H9 (cell line): ENCODE data around the gene NEURL1B. TPM values are rescaled to one million over a fixed set of nuclear protein-coding genes. Genes with fewer than 3 reads are reported as not detected.
A peak's percentile ranks its signal among the peaks of the same experiment; 100 is the strongest.

Experiments
- DNase-seq: peaks from one replicate; pipeline ENCODE4 v3.0.0-alpha.2; 2017
- H2AFZ ChIP-seq: one replicate; pipeline ENCODE4 v1.6.1; 2013; ENCODE audit warnings: mild to moderate bottlenecking, low read length, control low read depth, moderate library complexity
- H2AK5ac ChIP-seq: 2 replicates; pipeline ENCODE4 v1.6.1; 2013; ENCODE audit warnings: low read length, control low read depth, mixed read lengths; ENCODE audit not compliant: insufficient read length
- H2BK120ac ChIP-seq: one replicate; pipeline ENCODE4 v1.6.1; 2013; ENCODE audit warnings: low read depth, mild to moderate bottlenecking, low read length, control low read depth, inconsistent platforms; ENCODE audit not compliant: poor library complexity, severe bottlenecking
- H2BK12ac ChIP-seq: 2 replicates; pipeline ENCODE4 v1.6.1; 2013; ENCODE audit warnings: low read length, control low read depth, mixed read lengths, low read depth; ENCODE audit not compliant: insufficient read length
- H2BK15ac ChIP-seq: 2 replicates; pipeline ENCODE4 v1.6.1; 2013; ENCODE audit warnings: low read depth, low read length, control low read depth
- H2BK20ac ChIP-seq: one replicate; pipeline ENCODE4 v1.6.1; 2013; ENCODE audit warnings: low read depth, mild to moderate bottlenecking, low read length, control low read depth, inconsistent platforms; ENCODE audit not compliant: poor library complexity, severe bottlenecking
- H2BK5ac ChIP-seq: 2 replicates; pipeline ENCODE4 v1.6.1; 2013; ENCODE audit warnings: low read length, control low read depth, mixed read lengths; ENCODE audit not compliant: insufficient read length
- H3K14ac ChIP-seq: 2 replicates; pipeline ENCODE4 v1.6.1; 2013; ENCODE audit warnings: low read length, control low read depth; ENCODE audit not compliant: insufficient read depth
- H3K18ac ChIP-seq: 2 replicates; pipeline ENCODE4 v1.6.1; 2013; ENCODE audit warnings: low read depth, mild to moderate bottlenecking, mixed read lengths, low read length, control low read depth; ENCODE audit not compliant: insufficient read length
- H3K23ac ChIP-seq: 2 replicates; pipeline ENCODE4 v1.6.1; 2013; ENCODE audit warnings: low read length, control low read depth, mixed read lengths, low read depth; ENCODE audit not compliant: insufficient read length
- H3K23me2 ChIP-seq: 2 replicates; pipeline ENCODE4 v1.6.1; 2013; ENCODE audit warnings: low read depth, mild to moderate bottlenecking, mixed read lengths, low read length, control low read depth; ENCODE audit not compliant: insufficient read length, poor library complexity, severe bottlenecking
- H3K27ac ChIP-seq: 2 replicates; pipeline ENCODE4 v1.5.1; 2013; ENCODE audit warnings: low read length, control low read depth, mixed read lengths, low read depth; ENCODE audit not compliant: insufficient read length
- H3K27me3 ChIP-seq: 2 replicates; pipeline ENCODE4 v1.6.1; 2013; ENCODE audit warnings: low read length, control low read depth, inconsistent platforms; ENCODE audit not compliant: insufficient read depth
- H3K4ac ChIP-seq: 2 replicates; pipeline ENCODE4 v1.6.1; 2013; ENCODE audit warnings: low read depth, mild to moderate bottlenecking, control low read depth, inconsistent platforms, low read length, moderate library complexity
- H3K4me1 ChIP-seq: 2 replicates; pipeline ENCODE4 v1.6.1; 2013; ENCODE audit warnings: low read length, control low read depth, inconsistent platforms; ENCODE audit not compliant: insufficient read depth
- H3K4me2 ChIP-seq: 2 replicates; pipeline ENCODE4 v1.6.1; 2013; ENCODE audit warnings: low read length, control low read depth, mixed read lengths; ENCODE audit not compliant: insufficient read length, insufficient read depth
- H3K56ac ChIP-seq: 2 replicates; pipeline ENCODE4 v1.6.1; 2013; ENCODE audit warnings: low read depth, mild to moderate bottlenecking, mixed read lengths, low read length, control low read depth; ENCODE audit not compliant: insufficient read length
- H3K79me1 ChIP-seq: 2 replicates; pipeline ENCODE4 v1.6.1; 2013; ENCODE audit warnings: low read depth, mild to moderate bottlenecking, moderate library complexity, low read length, control low read depth, inconsistent platforms; ENCODE audit not compliant: insufficient read depth, poor library complexity, severe bottlenecking
- H3K79me2 ChIP-seq: 2 replicates; pipeline ENCODE4 v1.6.1; 2013; ENCODE audit warnings: low read length, control low read depth, inconsistent platforms; ENCODE audit not compliant: insufficient read depth
- H3K9ac ChIP-seq: 2 replicates; pipeline ENCODE4 v1.6.1; 2013; ENCODE audit warnings: low read length, control low read depth, mixed read lengths; ENCODE audit not compliant: insufficient read length; ENCODE audit errors: extremely low read depth
- H3K9me3 ChIP-seq: one replicate; pipeline ENCODE4 v1.6.1; 2013; ENCODE audit warnings: low read depth, low read length, inconsistent platforms; ENCODE audit not compliant: control insufficient read depth
- H3T11ph ChIP-seq: one replicate; pipeline ENCODE4 v1.6.1; 2013; ENCODE audit warnings: mild to moderate bottlenecking, low read length, control low read depth, inconsistent platforms
- H4K20me1 ChIP-seq: one replicate; pipeline ENCODE4 v1.6.1; 2013; ENCODE audit not compliant: control insufficient read depth, insufficient read length, insufficient read depth
- H4K5ac ChIP-seq: 2 replicates; pipeline ENCODE4 v1.6.1; 2013; ENCODE audit warnings: low read depth, mild to moderate bottlenecking, mixed read lengths, low read length, control low read depth; ENCODE audit not compliant: insufficient read length
- H4K8ac ChIP-seq: replicated peaks from 2 replicates; pipeline ENCODE4 v1.6.1; 2013; ENCODE audit warnings: low read length, control low read depth, mixed read lengths, low read depth; ENCODE audit not compliant: insufficient read length
- H4K91ac ChIP-seq: 2 replicates; pipeline ENCODE4 v1.6.1; 2013; ENCODE audit warnings: low read depth, mild to moderate bottlenecking, moderate library complexity, mixed read lengths, low read length, control low read depth; ENCODE audit not compliant: insufficient read length
- H3K27ac Mint-ChIP-seq, 3 experiments: 2 replicates in 2 of 3; 3 replicates in 1 of 3; pipeline ENCODE4 v1.8.0; 2020 to 2021; ENCODE audit warnings: mixed read lengths in 3 of 3, mild to moderate bottlenecking in 1 of 3, moderate library complexity in 1 of 3
- H3K27me3 Mint-ChIP-seq: 2 replicates; pipeline ENCODE4 v1.8.0; 2021; ENCODE audit warnings: low read depth, mild to moderate bottlenecking, moderate library complexity, mixed read lengths
- H3K36me3 Mint-ChIP-seq, 3 experiments: 2 replicates in 2 of 3; 3 replicates in 1 of 3; pipeline ENCODE4 v1.8.0; 2020 to 2021; ENCODE audit warnings: low read depth in 3 of 3, mixed read lengths in 3 of 3; ENCODE audit not compliant: insufficient read depth in 1 of 3
- H3K4me1 Mint-ChIP-seq, 2 experiments: 2 replicates each; pipeline ENCODE4 v1.8.0; 2020; ENCODE audit warnings: mixed read lengths in 2 of 2
- H3K4me3 Mint-ChIP-seq, 2 experiments: 2 replicates in 1 of 2; 3 replicates in 1 of 2; pipeline ENCODE4 v1.8.0; 2020 to 2021; ENCODE audit warnings: mild to moderate bottlenecking in 2 of 2, mixed read lengths in 2 of 2, moderate library complexity in 1 of 2
- H3K9me3 Mint-ChIP-seq, 2 experiments: 2 replicates in 1 of 2; 3 replicates in 1 of 2; pipeline ENCODE4 v1.8.0; 2020; ENCODE audit warnings: mild to moderate bottlenecking in 2 of 2, mixed read lengths in 2 of 2, moderate library complexity in 1 of 2
- CTCF ChIP-seq: fragments of 200-600 bp; sonication (generic); conservative IDR thresholded peaks from 3 replicates; pipeline ENCODE4 v1.8.0; 2021; ENCODE audit warnings: antibody characterized with exemption, mild to moderate bottlenecking
- WGBS: extraction: QIAGEN DNeasy Blood & Tissue Kit; methylation state at CpG from one replicate; pipeline ENCODE4 v1.1.7; 2013; ENCODE audit warnings: missing lambda C conversion rate, low lambda C conversion rate, mixed read lengths; ENCODE audit not compliant: insufficient read length; ENCODE audit errors: extremely low coverage; 5-methylcytosine and 5-hydroxymethylcytosine counted together
- total RNA-seq: library from RNA; stranded (reverse); gene quantifications from 2 replicates; pipeline ENCODE4 v1.2.1, GENCODE V29; 2021

NEURL1B gene
- total RNA-seq, 1 experiment from 2014 or later, result 3.6 TPM

- no peak overlapping the region for H2AFZ ChIP-seq
- peaks cover 2% of the 10 kb centered on the region for H4K20me1 ChIP-seq
- no peak for DNase-seq
- Mint-ChIP-seq H3K4me3 (no peak overlapping the region), H3K9me3 (peaks cover 7 to 15% of the 10 kb centered on the region in 2 experiments), H3K27me3 (peaks cover 2% of the 10 kb centered on the region), H3K36me3 (peaks cover 0 to 17% (median 9%) of the 10 kb centered on the region in 3 experiments; a peak in 4 of 7 replicates), H3K4me1 (peaks cover 8 to 15% of the 10 kb centered on the region in 2 experiments), H3K27ac (peak overlapping the region in 1 of 3 experiments; percentile 61; a peak in 1 of 7 replicates)
- peaks cover 9% of the 10 kb centered on the region for H3K9me3 ChIP-seq
- H2AK5ac ChIP-seq, result no peak overlapping the region
- no peaks in the 10 kb centered on the region for H3K79me2 ChIP-seq
- H3K14ac ChIP-seq, result no peak overlapping the region
- no peak for TF ChIP-seq CTCF
- no peaks in the 10 kb centered on the region for H3K79me1 ChIP-seq
- no peaks in the 10 kb centered on the region; the same call in 1 of the 2 replicates for H3K27me3 ChIP-seq
- no peak overlapping the region for H2BK15ac ChIP-seq
- no peak overlapping the region for H3T11ph ChIP-seq
- no peak overlapping the region for H3K23ac ChIP-seq
- H2BK20ac ChIP-seq, result no peak overlapping the region
- no peaks in the 10 kb centered on the region; the same call in 1 of the 2 replicates for H3K4me1 ChIP-seq
- no peak overlapping the region for H3K27ac ChIP-seq
- no peak overlapping the region for H4K91ac ChIP-seq
- no peak overlapping the region for H2BK12ac ChIP-seq
- H4K8ac ChIP-seq, result no peak overlapping the region
- no peaks in the 10 kb centered on the region for H3K23me2 ChIP-seq
- H3K9ac ChIP-seq, result no peak overlapping the region
- no peak overlapping the region for H3K18ac ChIP-seq
- no peak overlapping the region for H3K4ac ChIP-seq
- H3K56ac ChIP-seq, result no peak overlapping the region
- H2BK120ac ChIP-seq, result no peak overlapping the region
- H4K5ac ChIP-seq, result no peak overlapping the region
- no CpG with 5 or more reads among the region's 7 CpGs for WGBS
- no peak overlapping the region for H2BK5ac ChIP-seq
- no peak overlapping the region for H3K4me2 ChIP-seq
Observed at GRCh38 chr5:172658961-172659501, 18.0 kb downstream of the NEURL1B start.
